DOHH2 (cell line): ENCODE data around the gene FHIP1A.

ENCODE experiments used
- EZH2phosphoT487 ChIP-seq: fragments of 200-600 bp; sonication (generic); IDR thresholded peaks from 2 replicates; pipeline ENCODE4 v1.6.1; 2017; ENCODE audit warnings: borderline replicate concordance, mild to moderate bottlenecking, antibody characterized with exemption, low read length, moderate library complexity, mixed read lengths
- TF ChIP-seq, protein P1 (sequence below): fragments of 200-600 bp; sonication (generic); IDR thresholded peaks from one replicate; pipeline ENCODE4 v1.5.1; 2014; ENCODE audit warnings: antibody characterized with exemption, mild to moderate bottlenecking, low read depth, low read length; ENCODE audit not compliant: poor library complexity, severe bottlenecking

DNA sequence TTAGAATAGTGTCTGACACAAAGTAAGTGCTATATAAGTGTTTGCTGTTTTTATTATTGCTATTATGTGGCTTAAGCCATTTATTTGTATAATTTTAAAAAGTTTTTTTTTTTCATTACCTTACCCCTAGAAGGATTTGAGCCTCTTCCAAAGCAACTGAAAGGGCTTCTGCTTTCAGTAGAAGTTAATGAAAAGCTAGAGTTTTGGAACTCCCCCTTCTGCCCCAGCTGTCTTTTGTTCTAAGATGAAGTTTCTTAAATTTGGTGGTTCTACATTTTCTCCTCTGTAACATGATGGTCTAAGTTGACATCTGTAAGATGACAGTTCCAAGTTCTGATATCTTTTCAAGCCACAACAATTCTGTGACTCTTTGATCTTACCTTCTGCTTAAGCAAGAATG, 30.3 kb downstream of the FHIP1A start:
- no peak for TF ChIP-seq EZH2phosphoT487
- TF ChIP-seq, protein P1, sequence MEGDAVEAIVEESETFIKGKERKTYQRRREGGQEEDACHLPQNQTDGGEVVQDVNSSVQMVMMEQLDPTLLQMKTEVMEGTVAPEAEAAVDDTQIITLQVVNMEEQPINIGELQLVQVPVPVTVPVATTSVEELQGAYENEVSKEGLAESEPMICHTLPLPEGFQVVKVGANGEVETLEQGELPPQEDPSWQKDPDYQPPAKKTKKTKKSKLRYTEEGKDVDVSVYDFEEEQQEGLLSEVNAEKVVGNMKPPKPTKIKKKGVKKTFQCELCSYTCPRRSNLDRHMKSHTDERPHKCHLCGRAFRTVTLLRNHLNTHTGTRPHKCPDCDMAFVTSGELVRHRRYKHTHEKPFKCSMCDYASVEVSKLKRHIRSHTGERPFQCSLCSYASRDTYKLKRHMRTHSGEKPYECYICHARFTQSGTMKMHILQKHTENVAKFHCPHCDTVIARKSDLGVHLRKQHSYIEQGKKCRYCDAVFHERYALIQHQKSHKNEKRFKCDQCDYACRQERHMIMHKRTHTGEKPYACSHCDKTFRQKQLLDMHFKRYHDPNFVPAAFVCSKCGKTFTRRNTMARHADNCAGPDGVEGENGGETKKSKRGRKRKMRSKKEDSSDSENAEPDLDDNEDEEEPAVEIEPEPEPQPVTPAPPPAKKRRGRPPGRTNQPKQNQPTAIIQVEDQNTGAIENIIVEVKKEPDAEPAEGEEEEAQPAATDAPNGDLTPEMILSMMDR = no peak
